ENCODE data around the gene DYNC1LI1.
"Not testable (repeated sequence)": the region's sequence is repeated elsewhere in the genome, so short reads cannot be mapped to it uniquely, and the experiment has no call there.

- TF ChIP-seq, protein P1, sequence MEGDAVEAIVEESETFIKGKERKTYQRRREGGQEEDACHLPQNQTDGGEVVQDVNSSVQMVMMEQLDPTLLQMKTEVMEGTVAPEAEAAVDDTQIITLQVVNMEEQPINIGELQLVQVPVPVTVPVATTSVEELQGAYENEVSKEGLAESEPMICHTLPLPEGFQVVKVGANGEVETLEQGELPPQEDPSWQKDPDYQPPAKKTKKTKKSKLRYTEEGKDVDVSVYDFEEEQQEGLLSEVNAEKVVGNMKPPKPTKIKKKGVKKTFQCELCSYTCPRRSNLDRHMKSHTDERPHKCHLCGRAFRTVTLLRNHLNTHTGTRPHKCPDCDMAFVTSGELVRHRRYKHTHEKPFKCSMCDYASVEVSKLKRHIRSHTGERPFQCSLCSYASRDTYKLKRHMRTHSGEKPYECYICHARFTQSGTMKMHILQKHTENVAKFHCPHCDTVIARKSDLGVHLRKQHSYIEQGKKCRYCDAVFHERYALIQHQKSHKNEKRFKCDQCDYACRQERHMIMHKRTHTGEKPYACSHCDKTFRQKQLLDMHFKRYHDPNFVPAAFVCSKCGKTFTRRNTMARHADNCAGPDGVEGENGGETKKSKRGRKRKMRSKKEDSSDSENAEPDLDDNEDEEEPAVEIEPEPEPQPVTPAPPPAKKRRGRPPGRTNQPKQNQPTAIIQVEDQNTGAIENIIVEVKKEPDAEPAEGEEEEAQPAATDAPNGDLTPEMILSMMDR (IDR thresholded peaks at IDR 0.05; ENCODE audit: borderline replicate concordance, extremely low read depth, low read length, poor library complexity, severe bottlenecking) = not testable (repeated sequence)
- TF ChIP-seq EZH2 (IDR thresholded peaks at IDR 0.05; ENCODE audit: borderline replicate concordance, low read depth, low read length, severe bottlenecking) = not testable (repeated sequence)
Observed at GRCh38 chr3:32516751-32517150, 53.9 kb downstream of the DYNC1LI1 start.
